Myocyte (in vitro differentiated cells): ENCODE results near the gene CTU1. TPM values are rescaled to one million over a fixed set of nuclear protein-coding genes. Genes with fewer than 3 reads are reported as not detected.

Experiments
- total RNA-seq: library from RNA; depleted of rRNA; stranded (reverse); fragments of >200 nt; gene quantifications from 2 replicates; pipeline ENCODE4 v1.2.3, GENCODE V29; 2014

CTU1 gene
- total RNA-seq, 1 donor from 2014 or later, result 16.2 TPM

Other genes with a start within 250 kb of the CTU1 start
- not detected in 2 replicates for gene KLK2, start 235.0 kb downstream of the CTU1 start, total RNA-seq
- not detected in 2 replicates for gene KLK4, start 197.0 kb downstream of the CTU1 start, total RNA-seq
- gene KLK5, start 155.4 kb downstream of the CTU1 start, total RNA-seq, result not detected in 2 replicates
- gene KLK6, start 138.8 kb downstream of the CTU1 start, total RNA-seq, result not detected in 2 replicates
- not detected in 2 replicates for gene KLK7, start 124.5 kb downstream of the CTU1 start, total RNA-seq
- not detected in 2 replicates for gene KLK8, start 106.8 kb downstream of the CTU1 start, total RNA-seq
- gene KLK10, start 88.7 kb downstream of the CTU1 start, total RNA-seq, result not detected in 2 replicates
- not detected in 2 replicates for gene KLK11, start 81.8 kb downstream of the CTU1 start, total RNA-seq
- not detected in 2 replicates for gene KLK12, start 73.4 kb downstream of the CTU1 start, total RNA-seq
- gene KLK13, start 43.3 kb downstream of the CTU1 start, total RNA-seq, result not detected in 2 replicates
- gene KLK14, start 25.5 kb downstream of the CTU1 start, total RNA-seq, result not detected in 2 replicates
- gene SIGLEC9, start 16.5 kb upstream of the CTU1 start, total RNA-seq, result not detected in 2 replicates
- gene SIGLEC7, start 33.9 kb upstream of the CTU1 start, total RNA-seq, result not detected in 2 replicates
- 0.21 TPM in 1 of 2 replicates, not detected in the other for gene CD33, start 116.7 kb upstream of the CTU1 start, total RNA-seq
- gene SIGLECL1, start 142.7 kb upstream of the CTU1 start, total RNA-seq, result not detected in 2 replicates
- not detected in 2 replicates for gene IGLON5, start 203.2 kb upstream of the CTU1 start, total RNA-seq
- gene VSIG10L, start 233.7 kb upstream of the CTU1 start, total RNA-seq, result 1.6 and 1.8 TPM in 2 replicates